ENCODE measurements around the gene ADCY5. TPM values are rescaled to one million over a fixed set of nuclear protein-coding genes. Genes with fewer than 3 reads are reported as not detected.

ADCY5 gene
- total RNA-seq, 1 donor from 2014 or later: 25.8 TPM

DNA sequence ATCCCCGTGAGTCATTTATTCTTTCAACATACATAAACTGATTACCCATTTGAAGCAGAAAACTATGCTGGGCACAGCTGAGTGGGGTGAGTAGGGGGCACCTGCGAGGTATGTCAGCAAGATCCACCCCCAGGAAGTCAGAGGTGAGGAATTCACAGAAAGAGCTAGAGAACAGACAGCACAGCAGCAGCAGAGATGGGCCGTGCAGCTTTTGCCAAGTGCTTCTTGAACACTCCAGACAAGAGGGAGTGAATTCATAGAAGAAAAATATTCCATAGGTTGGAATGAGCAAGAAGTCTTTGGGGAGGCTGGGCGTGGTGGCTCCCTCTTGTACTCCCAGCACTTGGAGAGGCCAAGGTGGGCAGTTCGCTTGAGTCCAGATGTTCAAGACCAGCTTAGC, 9.4 kb upstream of the ADCY5 start:
- no peak for DNase-seq (ENCODE audit: low spot score)

DNA sequence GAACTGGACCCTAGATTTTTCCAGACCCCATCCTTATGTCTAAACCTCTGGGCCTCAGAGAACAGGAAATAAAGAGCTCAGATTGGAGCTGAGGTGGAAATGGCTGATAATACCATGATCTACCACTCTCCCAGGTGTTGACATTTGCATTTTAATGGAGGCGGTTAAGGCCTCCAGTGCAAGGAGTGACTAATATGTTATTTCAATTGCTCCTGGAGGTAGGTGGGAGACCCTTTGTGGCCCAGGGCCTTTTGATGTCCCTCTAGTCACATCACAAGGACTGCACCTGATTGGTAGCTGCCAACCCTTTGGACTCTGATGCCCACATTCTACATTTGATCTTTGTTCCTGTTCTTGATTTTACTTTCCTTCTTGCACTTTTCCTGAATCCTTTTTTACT, 9.0 kb upstream of the ADCY5 start:
- no peak for DNase-seq (ENCODE audit: low spot score)

DNA sequence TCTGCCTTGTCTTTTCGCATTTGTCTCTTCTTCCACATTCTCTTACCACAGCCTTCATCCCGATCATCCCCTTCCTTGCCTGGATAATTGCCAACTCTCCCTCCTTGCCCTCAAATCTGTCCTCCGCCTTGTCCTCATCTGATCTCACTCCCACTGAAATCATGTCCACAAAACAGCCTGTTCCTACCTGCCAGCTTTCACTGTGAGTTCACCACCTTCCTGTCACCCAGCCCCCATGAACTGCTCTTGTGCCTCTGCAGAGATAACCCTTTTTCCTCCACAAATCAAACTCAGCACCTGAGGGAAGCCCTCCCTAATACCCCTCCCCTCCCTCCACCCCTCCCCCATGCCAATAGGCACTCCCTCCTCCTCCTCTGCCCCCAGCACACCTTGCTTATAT, 4.8 kb upstream of the ADCY5 start:
- DNase-seq (ENCODE audit: low spot score): no peak

DNA sequence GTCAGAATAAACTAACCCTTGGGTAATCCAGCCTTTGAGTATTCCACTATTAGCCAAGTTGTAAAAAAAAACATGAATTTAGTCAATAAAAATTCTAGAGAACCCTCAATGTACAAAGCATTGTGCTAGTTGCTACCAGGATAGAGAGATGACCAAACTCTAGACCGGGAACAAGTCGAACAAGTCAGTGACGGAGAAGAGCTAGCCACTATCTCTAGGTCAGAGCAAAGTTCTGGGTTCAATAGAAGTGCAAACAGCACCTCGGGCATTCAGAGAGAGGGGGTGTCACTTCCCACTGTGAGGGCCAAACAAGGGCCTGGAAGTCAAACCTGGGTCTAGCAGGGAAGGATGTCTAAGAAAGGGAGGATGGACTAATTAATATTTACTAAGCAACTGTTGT, 2.3 kb upstream of the ADCY5 start:
- no peak for DNase-seq (ENCODE audit: low spot score)

DNA sequence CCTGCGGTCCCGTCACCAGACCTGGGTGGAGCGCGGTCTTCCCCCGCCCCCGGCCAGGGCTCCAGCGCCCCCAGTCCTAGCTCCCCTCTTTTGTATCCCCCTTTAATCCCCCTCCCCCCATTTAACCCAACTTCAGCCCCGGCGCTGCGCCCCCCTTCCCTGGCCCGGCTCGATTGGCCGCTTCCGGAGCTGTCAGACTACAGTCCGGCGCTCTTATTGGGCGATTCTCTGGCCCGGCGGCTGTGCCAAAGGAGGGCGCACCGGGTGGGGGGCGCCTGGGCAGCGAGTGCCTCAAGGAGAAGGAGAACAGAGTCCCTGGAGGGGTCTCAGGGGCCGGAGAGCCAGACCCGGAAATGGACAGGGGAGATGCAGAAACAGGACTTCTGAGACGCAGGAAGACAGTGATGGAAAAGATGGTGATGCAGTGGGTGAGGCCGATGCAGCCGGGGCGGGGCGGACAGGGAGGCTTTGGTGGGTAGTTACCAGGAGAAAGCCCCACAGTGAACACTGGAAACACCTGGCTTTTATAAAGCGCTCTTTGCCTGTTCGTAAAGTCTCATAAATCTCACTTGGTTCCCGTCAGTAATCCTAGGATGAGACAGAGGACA, 1.2 kb upstream of the ADCY5 start:
- DNase-seq (ENCODE audit: low spot score): peak; percentile 18

DNA sequence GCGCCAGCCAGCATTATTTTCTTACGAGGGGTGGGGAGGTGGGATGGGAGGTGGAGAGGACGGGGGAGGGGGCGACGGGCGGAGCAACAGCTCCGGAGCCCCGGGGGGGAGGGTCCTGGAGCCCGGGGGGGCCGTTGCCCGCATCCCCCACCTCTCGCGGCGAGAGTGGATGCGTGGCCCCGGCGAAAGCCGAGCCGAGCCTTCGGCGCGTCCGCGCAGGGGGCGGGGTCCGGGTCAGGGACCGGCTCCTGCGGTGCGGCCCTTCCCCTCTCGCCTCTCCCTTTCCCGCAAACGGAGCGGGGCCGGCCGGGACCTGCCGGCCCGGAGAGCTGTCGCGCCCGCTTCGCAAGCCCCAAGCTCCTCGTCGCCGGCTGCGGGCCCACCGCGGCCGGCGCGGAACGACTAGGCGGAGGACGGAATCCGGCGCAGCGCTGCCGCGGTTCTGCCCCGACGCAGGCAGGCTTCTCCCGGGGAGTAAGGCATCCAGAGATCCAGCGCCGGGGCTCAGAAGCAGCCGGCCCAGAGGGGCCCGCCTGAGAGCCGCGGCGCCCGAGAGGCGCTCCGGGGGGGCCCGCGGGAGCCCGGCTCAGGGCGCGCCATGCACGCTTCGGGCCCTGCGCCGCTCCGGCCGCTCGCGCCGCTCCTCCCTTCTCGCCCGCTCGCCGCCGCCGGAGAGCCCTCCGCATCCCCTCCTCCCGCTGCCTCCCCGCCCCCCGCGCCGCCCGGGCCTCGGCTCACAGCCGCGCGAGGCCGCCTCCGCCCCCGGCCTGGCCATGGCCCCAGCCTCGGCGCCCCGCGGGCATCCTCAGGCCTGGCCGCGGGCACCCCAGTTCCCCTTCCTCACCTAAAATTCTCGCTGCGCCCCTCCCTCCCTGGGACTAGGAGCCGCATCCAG, 459 bp upstream of the ADCY5 start:
- peak; percentile 18 for DNase-seq (ENCODE audit: low spot score)

DNA sequence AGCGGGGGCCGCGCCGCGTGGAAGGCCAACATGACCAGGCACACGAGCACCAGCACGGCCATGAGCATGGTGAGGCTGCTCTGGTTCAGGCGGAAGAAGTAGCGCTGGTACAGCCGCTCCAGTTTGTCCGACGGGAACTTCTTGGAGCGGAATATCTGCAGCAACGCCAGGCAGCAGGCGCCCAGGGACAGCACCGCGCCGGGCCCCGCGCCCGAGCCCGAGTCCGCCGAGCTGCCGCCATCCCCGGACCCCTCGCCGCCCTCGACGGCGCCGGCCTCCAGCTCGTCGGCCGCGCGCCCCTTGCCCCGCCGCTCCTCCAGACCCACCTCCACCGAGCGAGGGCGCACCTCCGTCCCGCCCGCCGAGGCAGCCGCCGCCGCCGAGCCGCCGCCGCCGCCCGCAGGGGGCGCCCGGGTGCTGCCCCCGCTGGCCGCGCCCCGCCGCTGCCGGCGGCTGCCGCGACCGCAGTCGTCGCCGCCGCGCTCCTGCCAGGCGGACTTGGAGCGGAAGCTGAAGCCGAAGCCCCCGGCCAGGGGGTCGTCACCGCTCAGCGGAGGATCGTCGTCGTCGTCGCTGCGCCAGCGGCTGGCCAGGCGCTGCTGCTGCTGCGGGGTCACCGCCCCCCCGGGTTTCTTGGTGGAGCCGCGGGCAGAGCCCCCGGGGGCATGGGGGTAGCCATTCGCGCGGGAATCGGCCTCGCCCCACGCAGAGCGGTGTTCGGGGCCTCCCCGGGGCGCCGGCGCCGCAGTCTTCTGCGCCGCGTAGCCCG, 957 bp downstream of the ADCY5 start:
- no peak for DNase-seq (ENCODE audit: low spot score)

DNA sequence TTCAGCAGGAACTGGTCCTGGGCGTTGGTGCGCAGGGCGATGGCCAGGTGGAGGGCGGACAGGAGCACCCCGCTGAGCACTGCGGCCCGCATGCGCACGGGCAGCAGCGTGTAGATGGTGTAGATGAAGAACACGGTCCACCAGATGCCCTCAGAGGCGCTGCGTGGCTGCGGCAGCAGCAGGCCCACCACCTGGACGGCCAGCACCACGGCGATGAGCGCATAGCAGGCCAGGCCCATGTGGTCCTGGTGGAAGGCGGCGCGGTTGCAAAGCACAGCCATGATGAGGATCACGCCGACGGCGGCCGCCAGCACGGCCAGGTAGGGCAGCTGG, 1.5 kb downstream of the ADCY5 start:
- no peak for DNase-seq (ENCODE audit: low spot score)

DNA sequence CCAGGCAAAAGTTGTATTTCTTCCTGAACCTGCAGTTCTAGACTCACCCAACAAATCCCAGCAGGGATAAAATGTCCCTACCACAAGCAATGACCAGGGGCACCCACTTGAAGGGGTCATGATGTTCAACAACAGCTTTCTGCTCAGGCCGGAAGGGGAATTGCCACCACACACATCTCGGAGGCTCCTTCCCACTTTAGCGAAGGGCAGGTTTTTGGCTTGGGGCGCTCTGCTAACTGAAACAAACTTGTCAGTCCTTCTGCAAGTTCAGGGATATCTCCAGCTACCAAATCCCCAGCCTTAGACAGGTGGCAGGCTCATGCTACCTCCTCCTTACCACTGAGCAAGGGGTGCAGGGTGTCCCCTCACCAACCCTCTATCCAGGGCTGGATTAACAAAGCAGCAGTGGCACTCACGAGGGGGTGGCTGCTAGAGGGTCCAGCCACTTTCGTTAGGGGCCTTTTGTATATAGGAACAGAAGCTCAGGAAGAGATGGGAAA, 2.2 kb downstream of the ADCY5 start:
- DNase-seq (ENCODE audit: low spot score): no peak

DNA sequence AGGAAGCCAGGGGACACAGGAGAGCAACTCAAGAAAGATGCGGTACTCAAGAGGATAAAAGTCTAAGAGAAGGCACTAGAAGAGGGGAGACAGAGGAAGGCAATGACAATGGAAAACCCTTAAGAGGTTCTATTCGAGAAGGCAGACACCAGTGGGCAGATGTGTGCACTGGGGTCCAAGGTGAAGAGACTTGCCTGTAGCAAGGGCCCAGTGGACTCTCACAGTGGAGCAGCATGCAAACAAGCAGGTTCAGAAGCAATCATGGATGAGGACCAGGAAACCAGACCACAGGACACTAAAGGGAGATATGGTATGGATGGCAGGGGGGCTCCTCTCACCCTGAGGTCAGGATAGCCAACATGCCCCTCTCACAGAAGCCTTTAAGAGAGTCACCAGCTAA, 2.7 kb downstream of the ADCY5 start:
- no peak for DNase-seq (ENCODE audit: low spot score)

DNA sequence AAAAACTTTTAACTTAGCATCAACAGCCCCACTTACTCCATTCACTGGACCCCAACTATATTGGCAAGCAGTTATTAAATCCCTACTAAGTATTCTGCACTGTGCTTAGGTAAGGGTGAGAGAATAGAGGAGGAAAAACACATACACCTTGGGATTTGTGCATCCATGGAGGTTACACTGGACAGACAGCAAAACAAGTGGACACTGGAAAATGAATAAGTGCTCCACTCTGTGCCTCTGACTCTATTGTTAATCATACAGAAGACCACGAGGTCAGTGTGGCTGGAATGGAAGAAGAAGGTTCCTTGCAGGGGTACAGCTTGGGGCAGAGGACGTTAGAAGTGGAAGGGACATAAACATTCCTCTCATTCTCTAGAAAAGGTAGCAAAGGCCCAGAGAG, 3.2 kb downstream of the ADCY5 start:
- DNase-seq (ENCODE audit: low spot score): no peak

DNA sequence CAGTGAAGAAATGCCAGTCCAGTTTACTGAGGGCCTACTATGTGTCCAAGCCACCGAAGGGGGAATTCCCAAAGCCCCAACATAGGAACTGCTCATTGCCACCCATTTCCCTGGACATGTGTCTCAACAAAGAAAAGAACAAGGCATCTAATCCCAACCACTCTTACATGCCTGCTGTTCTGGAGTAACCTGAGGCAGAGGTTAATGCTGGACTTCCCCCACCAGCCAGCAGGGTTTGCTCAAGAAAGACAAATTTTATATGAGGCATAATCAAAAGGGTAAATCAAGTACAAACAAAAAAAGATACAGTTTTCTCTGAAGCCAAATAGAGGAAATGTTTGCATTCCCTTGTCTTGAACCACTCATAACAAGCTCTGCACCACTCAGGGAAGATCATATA, 4.1 kb downstream of the ADCY5 start:
- DNase-seq (ENCODE audit: low spot score): no peak

DNA sequence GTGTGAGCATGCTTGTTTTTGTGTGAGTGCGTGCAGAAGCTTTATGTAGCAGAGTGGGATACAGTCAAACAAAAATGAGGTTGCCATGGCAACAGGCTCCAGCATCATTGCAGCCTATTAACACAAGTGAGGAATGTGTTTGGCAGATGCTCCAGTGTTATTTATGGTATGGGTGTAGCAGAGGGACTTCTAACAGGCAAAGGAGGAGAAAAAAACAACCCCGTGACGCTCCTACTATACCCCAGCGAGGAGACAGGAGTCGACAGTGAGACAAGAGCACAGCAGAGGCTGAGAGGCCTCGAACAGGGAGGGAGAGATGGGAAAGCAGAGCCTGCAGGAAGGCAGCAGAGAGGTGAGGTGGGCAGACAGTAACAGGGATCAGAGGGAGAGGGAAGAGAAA, 4.9 kb downstream of the ADCY5 start:
- DNase-seq (ENCODE audit: low spot score): no peak

DNA sequence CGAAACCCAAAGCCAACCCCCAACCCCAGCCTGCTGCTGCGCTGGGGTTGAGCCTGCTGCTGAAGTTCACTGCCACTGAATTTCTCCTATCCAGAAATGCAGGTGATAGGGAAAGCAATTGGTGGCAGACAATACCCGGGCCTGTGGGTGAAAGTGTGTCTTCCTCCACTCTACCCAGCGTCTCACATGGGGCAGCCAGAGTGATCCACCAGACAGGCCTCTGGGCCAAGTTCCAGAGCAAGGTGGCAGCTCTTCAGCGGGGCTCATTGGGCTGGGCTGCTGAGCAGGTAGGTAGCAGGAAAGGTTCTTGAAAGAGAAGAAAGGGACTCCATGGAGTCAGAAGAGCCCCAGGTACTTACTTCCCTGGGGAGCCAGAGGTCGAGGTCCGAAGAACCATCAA, 6.0 kb downstream of the ADCY5 start:
- no peak for DNase-seq (ENCODE audit: low spot score)

DNA sequence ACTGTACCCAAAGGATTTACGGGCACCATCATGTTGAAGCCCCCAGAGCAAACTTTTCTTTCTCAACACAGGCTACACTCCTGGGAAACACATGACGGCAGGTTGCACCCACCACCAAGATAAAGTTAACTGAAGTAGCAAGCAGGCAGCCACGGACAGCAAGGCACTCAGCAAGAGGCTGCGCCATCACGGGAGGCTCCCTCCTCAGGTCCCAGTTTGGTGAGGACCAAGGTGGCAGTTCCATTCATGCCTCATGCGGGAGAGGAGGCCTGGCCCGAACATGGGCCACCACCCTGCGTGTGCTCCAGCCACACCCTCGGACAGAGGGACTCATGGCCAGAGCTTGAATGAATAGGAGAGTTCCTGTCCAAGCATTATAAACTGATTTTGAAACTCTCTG, 6.8 kb downstream of the ADCY5 start:
- no peak for DNase-seq (ENCODE audit: low spot score)

DNA sequence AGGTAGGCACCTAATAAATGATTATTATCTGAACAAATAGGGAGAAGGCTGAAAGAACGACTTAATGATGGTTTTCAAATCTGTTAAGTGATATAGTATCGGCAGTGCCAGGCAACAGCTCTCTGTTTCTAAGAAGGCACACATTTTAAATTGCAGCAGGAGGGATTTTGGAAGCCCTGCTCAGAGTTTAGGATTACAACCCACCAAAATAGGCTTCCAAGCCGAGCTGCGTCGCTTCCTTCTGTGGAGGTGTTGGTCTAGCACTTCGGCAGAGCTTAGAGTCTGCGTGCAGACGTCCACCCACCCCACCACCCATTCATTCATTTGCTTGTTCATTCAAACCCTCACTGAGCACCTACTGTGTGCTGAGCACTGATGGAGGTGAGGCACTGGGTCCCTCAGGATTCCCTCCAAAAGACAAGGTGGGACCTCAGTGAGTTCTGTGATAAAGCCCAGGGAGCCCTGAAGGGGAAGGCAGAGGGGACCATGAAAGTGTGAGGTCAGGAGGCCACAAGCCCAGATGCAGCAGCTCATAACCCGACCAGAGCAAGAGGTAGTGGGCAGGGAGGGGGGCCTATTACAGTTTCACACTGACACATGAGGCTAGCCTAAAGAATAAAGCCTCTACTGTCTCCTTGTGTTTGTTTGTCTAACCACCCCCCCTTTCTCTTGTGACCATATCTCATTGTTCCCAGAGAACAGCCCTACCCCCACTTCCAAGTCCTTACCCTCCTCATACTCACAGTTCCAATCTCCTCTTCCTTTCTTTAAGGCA, 8.9 kb downstream of the ADCY5 start:
- DNase-seq (ENCODE audit: low spot score): no peak

DNA sequence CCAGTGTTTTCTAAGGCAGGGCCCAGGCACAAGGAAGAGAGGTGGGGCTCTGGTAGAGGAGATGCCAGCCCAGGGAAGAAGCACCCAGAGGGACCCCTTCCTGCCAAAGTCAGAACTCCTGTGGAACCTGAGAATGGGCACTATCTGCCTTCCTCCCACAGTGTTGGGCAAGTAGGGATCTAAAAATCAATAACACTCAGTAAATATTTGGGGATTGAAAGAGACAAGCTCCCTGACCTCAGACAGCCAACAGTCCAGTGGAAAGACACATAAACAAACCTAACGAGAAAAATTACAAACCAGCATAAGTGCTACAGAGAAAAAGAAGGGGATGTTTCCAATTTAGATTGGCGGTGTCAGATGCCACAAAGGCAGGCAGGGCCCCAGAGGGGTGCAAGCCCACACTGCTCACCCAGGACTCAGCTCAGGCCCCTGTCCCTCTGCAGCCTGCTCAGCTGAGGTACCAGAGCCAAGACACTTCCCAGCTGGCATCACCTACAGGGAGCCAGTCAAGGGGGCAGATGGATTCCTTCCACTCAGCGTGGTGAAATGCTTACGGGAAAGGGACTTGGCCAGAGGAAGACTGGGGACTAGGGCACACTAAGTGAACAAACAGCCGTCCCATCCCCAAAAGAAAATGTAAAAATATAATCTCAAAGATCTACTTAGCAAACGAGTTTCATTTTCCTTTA, 15.9 kb downstream of the ADCY5 start:
- no peak for DNase-seq (ENCODE audit: low spot score)

DNA sequence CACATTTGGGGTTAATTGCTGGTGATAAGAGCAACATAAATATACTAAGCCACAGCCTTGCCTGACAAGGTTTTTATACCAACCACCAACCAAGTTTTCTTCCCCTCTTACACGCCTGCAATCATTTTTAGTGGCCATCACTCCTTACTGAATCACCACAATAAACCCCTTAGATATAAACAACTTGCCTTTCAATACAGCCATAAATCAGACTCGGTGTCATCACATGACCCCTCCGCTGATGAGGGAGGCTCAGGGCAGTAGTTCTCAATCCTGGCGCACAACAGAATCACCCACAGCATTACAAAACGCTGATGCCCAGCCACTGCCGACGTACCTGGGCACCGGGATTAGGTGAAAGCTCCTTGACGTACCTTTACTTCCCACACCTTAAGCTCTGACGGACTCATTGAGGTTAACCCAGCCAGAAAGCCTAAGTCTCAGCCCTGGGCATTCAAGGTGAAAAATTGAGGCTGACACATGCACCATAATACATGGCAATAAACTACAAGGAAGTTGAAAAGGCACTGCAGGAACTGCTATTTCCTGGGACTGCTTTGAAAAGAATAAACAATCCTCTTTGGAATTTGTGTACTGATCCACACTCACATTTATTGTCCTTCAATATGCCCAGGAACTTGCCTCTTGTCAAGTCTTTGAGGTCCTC, 17.1 kb downstream of the ADCY5 start:
- DNase-seq (ENCODE audit: low spot score): no peak

DNA sequence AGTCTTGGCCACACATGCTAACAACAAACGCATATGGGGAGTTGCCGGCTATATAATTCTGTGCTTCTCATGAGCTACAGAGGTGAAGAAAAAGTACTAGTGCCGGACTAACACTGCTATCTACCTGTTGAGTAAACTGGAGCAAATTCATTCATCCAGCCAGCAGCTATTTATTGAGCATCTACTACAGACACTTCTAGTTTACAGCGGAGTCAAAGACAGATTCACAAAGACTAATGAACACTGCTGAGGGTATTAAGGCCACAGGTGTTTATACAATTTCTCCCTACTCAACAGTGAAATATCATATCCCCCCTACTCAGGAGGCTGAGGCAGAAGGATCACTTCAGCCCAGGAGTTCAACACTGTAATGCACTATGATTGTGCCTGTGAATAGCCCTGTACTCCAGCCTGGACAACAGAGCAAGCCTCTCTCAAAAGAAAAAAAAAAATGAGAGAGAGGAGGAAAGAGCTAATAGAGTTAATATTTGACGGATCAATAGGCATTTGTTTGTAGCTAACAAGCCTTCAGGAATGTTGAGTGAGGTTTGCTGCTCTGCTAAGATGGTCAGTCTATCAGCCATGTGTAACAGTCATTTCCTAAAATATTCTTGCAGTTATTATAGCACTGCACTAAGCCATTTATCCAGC, 17.8 kb downstream of the ADCY5 start:
- DNase-seq (ENCODE audit: low spot score): no peak

DNA sequence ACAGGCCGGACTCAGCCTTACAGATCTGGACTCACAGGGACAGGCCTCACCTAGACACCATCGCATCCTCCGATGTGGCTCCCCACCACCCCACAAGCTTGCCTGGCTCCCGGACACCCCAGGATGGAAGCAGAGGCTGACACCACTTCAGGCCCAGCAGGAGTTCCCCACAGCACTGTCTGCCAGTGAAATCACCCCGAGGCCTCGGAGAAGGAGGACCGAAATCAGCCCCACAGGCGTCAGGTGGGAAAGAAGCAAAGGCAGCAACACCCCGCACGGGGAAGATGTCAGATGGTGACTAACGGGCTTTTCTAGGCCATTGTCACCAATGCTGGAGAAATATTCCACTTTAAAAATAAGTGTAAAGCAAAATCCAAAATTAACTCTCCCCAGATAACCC, 18.6 kb downstream of the ADCY5 start:
- DNase-seq (ENCODE audit: low spot score): no peak

All from mucosa of gallbladder (tissue), 1 donor.